NB4 (cell line): ENCODE measurements around the gene KLHL26.
"Not testable (repeated sequence)": the region's sequence is repeated elsewhere in the genome, so short reads cannot be mapped to it uniquely, and the experiment has no call there.

Experiments used
- DNase-seq: peaks from one replicate; pipeline ENCODE4 v3.0.0; 2010; ENCODE audit warnings: low read depth
- H3K4me3 ChIP-seq: one replicate; pipeline ENCODE4 v1.5.1; 2011; ENCODE audit warnings: mild to moderate bottlenecking, low read depth, low read length, moderate library complexity
- CTCF ChIP-seq: IDR thresholded peaks from one replicate; pipeline ENCODE4 v1.5.1; 2012; ENCODE audit warnings: low read depth, low read length
- MYC ChIP-seq: IDR thresholded peaks from 2 replicates; pipeline ENCODE4 v1.6.1; 2011; ENCODE audit warnings: low read depth, low read length
- POLR2A ChIP-seq: IDR thresholded peaks from 2 replicates; pipeline ENCODE4 v1.6.1; 2011; ENCODE audit warnings: mild to moderate bottlenecking; ENCODE audit not compliant: insufficient read length; ENCODE audit errors: extremely low read depth
- TF ChIP-seq, protein P1 (sequence below): IDR thresholded peaks from 2 replicates; pipeline ENCODE4 v1.6.1; 2011; ENCODE audit warnings: low read depth, low read length

KLHL26 gene

DNA sequence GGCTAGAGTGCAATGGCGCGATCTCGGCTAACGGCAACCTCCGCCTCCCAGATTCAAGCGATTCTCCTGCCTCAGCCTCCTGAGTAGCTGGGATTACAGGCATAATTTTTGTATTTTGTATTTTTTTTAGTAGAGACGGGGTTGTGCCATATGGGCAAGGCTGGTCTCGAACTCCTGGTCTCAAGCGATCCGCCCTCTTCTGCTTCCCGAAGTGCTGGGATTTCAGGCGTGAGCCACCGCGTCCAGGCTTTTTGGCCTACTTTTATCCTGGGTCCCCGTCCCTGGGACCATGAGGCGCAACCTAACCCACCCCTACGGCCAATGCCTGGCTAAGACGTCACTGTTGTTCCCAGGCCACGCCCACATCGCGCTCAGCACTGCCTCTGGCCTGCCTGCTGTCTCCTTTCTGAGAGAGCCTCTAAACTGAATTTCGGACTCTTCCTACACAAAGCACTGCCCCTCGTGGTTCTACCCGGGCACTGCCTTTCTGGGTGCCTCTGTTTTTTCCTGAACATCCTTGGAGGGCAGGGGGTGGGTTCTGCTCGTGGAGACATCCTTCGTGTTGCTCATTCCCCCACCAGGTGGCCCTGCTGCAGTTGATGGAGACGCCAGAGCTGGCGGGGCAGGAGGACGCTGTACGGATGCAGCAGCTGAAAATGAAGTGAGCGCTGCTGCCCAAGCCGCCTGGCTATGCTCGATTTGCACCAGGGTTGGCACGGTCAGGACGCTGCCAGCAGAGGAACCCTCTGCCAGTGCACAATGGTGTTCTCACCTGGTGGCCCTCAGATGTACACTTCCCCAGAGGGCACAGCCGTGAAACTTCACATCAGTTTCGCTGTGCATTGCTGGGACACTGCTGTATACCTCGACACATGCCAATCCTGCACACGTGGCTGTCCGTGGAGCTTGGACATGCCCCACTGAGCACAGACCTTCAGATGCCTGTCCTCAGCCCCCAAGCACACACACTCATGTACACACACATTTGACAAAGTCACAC lies 46.3 kb upstream of the KLHL26 start:
- DNase-seq: no peak
- H3K4me3 ChIP-seq: no peak overlapping the region
- TF ChIP-seq CTCF: no peak
- TF ChIP-seq POLR2A: no peak
- TF ChIP-seq MYC: no peak
- TF ChIP-seq, protein P1, sequence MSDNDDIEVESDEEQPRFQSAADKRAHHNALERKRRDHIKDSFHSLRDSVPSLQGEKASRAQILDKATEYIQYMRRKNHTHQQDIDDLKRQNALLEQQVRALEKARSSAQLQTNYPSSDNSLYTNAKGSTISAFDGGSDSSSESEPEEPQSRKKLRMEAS: no peak

- no peak for TF ChIP-seq MYC
- no peak for DNase-seq
- H3K4me3 ChIP-seq: no peak overlapping the region
Measured at GRCh38 chr19:18591735-18592385, 45.0 kb upstream of the KLHL26 start.

GRCh38 chr19:18592732-18593131 lies 44.1 kb upstream of the KLHL26 start:
- not testable (repeated sequence) for DNase-seq, H3K4me3 ChIP-seq

- no peak overlapping the region for H3K4me3 ChIP-seq
- TF ChIP-seq MYC: no peak
- no peak for TF ChIP-seq CTCF
- TF ChIP-seq, protein P1: no peak
- TF ChIP-seq POLR2A: no peak
Measured at GRCh38 chr19:18593367-18594095, 43.3 kb upstream of the KLHL26 start.

GRCh38 chr19:18594096-18594823 lies 42.6 kb upstream of the KLHL26 start:
- no peak overlapping the region for H3K4me3 ChIP-seq
- TF ChIP-seq POLR2A: no peak
- peak; percentile 59 for TF ChIP-seq CTCF
- TF ChIP-seq MYC: peak; percentile 77
- TF ChIP-seq, protein P1: peak; percentile 79
- peak; percentile 86 for DNase-seq

More at GRCh38 chr19:18593367-18594095, 43.3 kb upstream of the KLHL26 start:
- DNase-seq: no peak

- TF ChIP-seq MYC (no peak), POLR2A (no peak), CTCF (no peak)
- TF ChIP-seq, protein P1: no peak
- H3K4me3 ChIP-seq: no peak overlapping the region
- DNase-seq: no peak
Measured at GRCh38 chr19:18594824-18595373, 41.9 kb upstream of the KLHL26 start.
